Fibroblast of gingiva (primary cell): Measurements from ENCODE around the gene WBP2.

Experiments
- DNase-seq: peaks from one replicate; pipeline ENCODE4 v3.0.0-alpha.2; 2011; ENCODE audit warnings: low read depth

Gene WBP2

DNA sequence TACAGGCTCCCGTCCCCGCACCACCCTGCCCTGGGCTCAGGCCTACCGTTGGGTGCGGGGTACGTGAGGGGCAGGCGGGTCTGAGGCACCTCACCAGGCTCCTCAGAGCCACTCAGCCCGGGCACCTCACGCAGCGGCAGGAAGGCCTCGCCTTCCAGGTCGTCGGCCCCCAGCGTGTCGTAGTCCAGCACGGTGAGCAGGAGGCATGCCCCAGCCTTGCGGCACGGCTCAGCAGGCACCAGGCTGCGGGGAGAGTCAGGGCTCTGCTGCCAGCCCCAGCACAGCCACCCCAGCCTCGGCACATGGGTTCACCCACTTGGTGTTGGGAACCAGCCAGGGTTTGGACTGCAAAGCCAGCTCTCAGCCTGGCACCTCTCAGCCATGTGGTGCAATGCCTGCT, 26.4 kb downstream of the WBP2 start:
- no peak for DNase-seq

GRCh38 chr17:75828076-75828400, 27.1 kb downstream of the WBP2 start:
- DNase-seq = no peak

- peak; percentile 36 for DNase-seq
Observed at GRCh38 chr17:75827308-75828075, 27.6 kb downstream of the WBP2 start.

DNA sequence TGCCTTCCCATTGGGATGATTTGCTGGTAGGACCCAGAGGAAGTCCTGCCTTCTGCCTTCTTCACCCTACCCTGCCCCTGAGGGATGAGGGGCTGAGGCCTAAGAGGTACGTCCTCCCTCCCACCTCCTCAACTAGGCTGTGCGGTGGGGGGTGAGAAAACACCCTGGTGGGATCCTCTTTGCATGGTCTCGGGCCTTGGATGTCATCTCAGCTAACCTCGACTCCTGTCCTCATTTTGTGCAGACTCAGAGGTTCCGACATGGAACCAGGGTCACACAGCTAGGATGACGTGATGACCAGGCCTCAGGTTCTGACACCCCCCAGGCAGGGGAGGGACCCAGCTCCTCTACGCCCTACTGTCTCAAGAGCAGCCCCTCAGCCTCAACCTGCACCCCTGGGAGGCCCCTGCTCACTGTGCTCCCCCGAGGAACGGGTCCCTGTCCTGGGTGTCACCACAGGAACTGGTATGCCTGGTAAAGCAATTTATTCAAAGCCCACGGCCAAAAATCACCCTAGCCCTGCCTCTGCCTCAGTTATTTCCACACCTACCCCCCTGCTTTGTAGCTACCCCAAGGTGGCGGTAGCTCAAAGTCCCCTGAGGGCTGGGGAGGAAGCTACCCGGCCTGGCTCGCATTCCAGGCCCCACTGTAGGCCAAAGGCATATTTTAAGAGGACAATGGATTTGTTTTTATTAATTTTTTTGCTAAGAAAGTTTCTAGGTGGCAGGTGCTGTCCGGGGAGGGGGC, 28.4 kb downstream of the WBP2 start:
- DNase-seq = no peak

- no peak for DNase-seq
Observed at GRCh38 chr17:75825748-75826370, 29.3 kb downstream of the WBP2 start.

GRCh38 chr17:75825149-75825552, 30.0 kb downstream of the WBP2 start:
- no peak for DNase-seq

- no peak for DNase-seq
Observed at GRCh38 chr17:75824666-75825065, 30.5 kb downstream of the WBP2 start.

GRCh38 chr17:75824050-75824552, 31.0 kb downstream of the WBP2 start:
- DNase-seq = no peak

DNA sequence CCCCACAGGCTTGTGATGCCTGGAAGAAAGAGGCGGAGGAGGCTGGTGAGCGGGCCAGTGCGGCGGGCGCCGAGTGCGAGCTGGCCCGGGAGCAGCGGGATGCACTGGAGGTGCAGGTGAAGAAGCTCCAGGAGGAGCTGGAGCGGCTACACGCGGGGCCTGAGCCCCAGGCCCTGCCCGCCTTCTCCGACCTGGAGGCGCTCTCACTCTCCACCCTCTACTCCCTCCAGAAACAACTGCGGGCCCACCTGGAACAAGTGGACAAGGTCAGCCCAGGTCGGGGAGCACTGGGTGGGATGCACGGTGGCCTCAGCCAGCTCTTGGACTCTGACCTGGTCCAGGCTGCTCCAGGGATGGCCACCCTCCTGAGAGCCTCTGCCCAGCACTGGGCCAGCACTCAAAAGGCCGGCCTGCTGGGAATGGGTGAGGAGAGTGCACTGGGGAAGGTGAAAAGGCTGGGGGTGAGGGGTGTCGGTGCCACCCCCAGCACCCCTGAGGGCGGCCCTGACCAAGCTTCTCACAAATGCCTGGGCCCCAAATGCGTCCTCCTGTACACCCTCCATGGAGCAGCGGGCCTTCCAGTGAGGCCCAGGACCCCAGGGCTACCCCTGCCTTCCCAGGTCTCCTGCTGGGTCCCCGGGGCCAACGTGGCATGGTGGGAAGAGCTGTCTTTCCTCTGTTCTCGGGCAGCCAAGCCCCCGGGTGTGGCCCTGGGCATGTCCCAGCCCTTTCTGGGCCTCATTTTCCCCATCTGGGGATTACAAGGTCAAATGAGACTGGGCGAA, 31.7 kb downstream of the WBP2 start:
- no peak for DNase-seq

DNA sequence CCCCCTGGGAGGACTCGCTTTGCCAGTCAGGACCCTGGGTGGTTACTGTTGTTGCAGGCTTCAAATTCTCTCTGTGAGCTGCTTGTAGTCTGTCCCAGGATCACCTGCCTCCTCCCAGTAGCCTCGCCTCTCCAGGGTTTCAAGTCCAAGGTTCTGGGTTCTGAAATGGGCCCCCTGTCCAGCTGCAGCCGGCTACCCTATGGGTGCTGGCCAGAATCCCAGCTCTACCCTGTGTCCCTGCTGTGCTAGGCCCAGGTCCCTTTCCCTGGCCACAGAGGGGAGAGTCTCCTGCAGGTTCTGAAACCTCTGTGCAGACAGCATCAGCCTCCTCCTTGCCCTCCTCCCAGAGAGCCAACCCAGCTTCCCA, 32.4 kb downstream of the WBP2 start:
- DNase-seq = no peak

- DNase-seq = no peak
Observed at GRCh38 chr17:75822119-75822799, 32.9 kb downstream of the WBP2 start.

- DNase-seq = no peak
Observed at GRCh38 chr17:75821552-75821951, 33.6 kb downstream of the WBP2 start.

GRCh38 chr17:75820094-75821080, 34.7 kb downstream of the WBP2 start:
- no peak for DNase-seq

DNA sequence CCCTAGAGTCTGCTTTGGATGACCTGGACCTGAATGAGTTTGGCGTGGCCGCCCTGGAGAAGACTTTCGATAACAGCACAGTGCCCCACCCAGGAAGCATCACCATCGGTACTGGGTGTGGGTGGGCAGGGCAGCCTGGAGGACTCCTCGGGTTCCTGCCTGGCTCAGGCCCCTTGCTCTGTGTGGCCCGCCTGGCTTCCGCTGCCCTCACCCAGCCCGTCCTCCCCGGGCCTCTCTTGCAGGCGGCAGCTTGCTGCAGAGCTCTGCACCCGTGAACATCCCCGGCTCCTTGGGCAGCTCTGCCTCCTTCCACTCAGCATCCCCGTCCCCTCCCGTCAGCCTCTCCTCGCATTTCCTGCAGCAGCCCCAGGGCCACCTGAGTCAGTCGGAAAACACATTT, 35.5 kb downstream of the WBP2 start:
- DNase-seq = no peak

- DNase-seq = no peak
Observed at GRCh38 chr17:75819116-75819515, 36.0 kb downstream of the WBP2 start.

DNA sequence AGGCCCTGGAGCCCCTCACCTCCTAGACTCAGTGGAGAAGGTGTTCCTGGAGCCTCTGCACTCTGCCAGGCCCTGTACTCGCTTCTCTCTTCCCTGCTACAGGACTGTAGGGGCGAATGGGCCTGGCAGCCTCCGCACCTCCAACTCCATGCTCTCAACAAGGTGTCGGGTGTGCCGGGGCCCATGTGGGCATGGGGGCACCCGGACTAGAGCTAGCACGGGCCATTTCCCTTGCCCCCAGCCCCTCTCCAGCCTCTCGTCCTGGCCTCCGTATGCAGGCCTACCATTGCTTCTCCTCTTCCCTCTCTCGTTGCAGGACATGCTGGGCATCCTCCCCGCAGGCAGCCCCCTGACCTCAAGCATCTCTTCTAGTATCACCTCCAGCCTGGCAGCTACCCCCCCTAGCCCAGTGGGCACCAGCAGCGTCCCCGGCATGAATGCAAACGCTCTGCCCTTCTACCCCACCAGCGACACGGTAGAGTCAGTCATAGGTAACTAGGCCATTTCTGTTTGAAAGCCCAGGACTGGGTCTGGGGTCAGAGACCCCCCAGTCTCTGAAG, 36.7 kb downstream of the WBP2 start:
- DNase-seq = no peak

- DNase-seq = no peak
Observed at GRCh38 chr17:75817571-75817970, 37.6 kb downstream of the WBP2 start.

- no peak for DNase-seq
Observed at GRCh38 chr17:75816693-75817092, 38.4 kb downstream of the WBP2 start.

GRCh38 chr17:75815399-75815798, 39.7 kb downstream of the WBP2 start:
- no peak for DNase-seq

GRCh38 chr17:75814900-75815373, 40.2 kb downstream of the WBP2 start:
- DNase-seq = peak; percentile 25
